HG03469 (cell line): ENCODE data around the gene ST3GAL3.

Experiments used
- ATAC-seq: cut with Tn5 transposase; IDR thresholded peaks from one replicate; pipeline ENCODE4 v1.9.1; 2021; ENCODE audit warnings: mild to moderate bottlenecking, moderate library complexity, moderate number of reproducible peaks; ENCODE audit not compliant: unreplicated experiment

ST3GAL3 gene

GRCh38 chr1:43957407-43958040 is 250.2 kb downstream of the ST3GAL3 start:
- no peak for ATAC-seq

- ATAC-seq: no peak
These were observed 251.3 kb downstream of the ST3GAL3 start for GRCh38 chr1:43958351-43959255.

- ATAC-seq: no peak
These were observed 253.5 kb downstream of the ST3GAL3 start for GRCh38 chr1:43960798-43961197.

- no peak for ATAC-seq
These were observed 254.4 kb downstream of the ST3GAL3 start for GRCh38 chr1:43961692-43962091.

GRCh38 chr1:43962324-43962723 is 255.0 kb downstream of the ST3GAL3 start:
- no peak for ATAC-seq

- no peak for ATAC-seq
These were observed 255.7 kb downstream of the ST3GAL3 start for GRCh38 chr1:43963006-43963405.

- no peak for ATAC-seq
These were observed 256.6 kb downstream of the ST3GAL3 start for GRCh38 chr1:43963890-43964289.

- ATAC-seq: no peak
These were observed 258.0 kb downstream of the ST3GAL3 start for GRCh38 chr1:43965316-43965715.

GRCh38 chr1:43968348-43968948 is 261.1 kb downstream of the ST3GAL3 start:
- ATAC-seq: no peak

GRCh38 chr1:43969416-43969745 is 262.0 kb downstream of the ST3GAL3 start:
- ATAC-seq: no peak

GRCh38 chr1:43969746-43970466 is 262.6 kb downstream of the ST3GAL3 start, which contains the start of gene DPH2:
Gene DPH2 (plus strand): TSS chr1:43970010. CDS start chr1:43970176, 166 bp downstream.
- ATAC-seq: peak; percentile 53

GRCh38 chr1:43970502-43970901 is 263.2 kb downstream of the ST3GAL3 start:
- no peak for ATAC-seq

- ATAC-seq: no peak
These were observed 263.6 kb downstream of the ST3GAL3 start for GRCh38 chr1:43970911-43971310.

GRCh38 chr1:43971336-43971980 is 264.1 kb downstream of the ST3GAL3 start:
- ATAC-seq: no peak

GRCh38 chr1:43973981-43974442 is 266.7 kb downstream of the ST3GAL3 start:
- no peak for ATAC-seq

- ATAC-seq: peak; percentile 35
These were observed 267.3 kb downstream of the ST3GAL3 start, which contains the start of gene ATP6V0B for GRCh38 chr1:43974443-43975248. Gene ATP6V0B (plus strand): TSS chr1:43974960. CDS start chr1:43975041, 81 bp downstream.

GRCh38 chr1:43975249-43975961 is 268.1 kb downstream of the ST3GAL3 start:
- no peak for ATAC-seq

- no peak for ATAC-seq
These were observed 268.7 kb downstream of the ST3GAL3 start for GRCh38 chr1:43976045-43976444.

- ATAC-seq: no peak
These were observed 269.6 kb downstream of the ST3GAL3 start for GRCh38 chr1:43976890-43977289.
